Neutrophil (primary cell): Measurements from ENCODE around the gene CCBE1.

ENCODE experiments used
- H3K27ac ChIP-seq: fragments of 200-600 bp; sonication (generic); 2 replicates; pipeline ENCODE4 v1.5.1; 2016; ENCODE audit warnings: mild to moderate bottlenecking, moderate library complexity
- H3K27me3 ChIP-seq: fragments of 200-600 bp; sonication (generic); 2 replicates; pipeline ENCODE4 v1.6.0; 2016; ENCODE audit warnings: mild to moderate bottlenecking
- H3K36me3 ChIP-seq: fragments of 200-600 bp; sonication (generic); 2 replicates; pipeline ENCODE4 v1.5.1; 2017
- H3K4me1 ChIP-seq, 2 experiments: fragments of 200-600 bp in 1 of 2; sonication (generic) in 1 of 2; 1 replicate in 1 of 2; 2 replicates in 1 of 2; pipeline versions ENCODE4 v1.5.1 to v1.6.1; 2013 to 2016; ENCODE audit warnings: low read depth in 1 of 2, low read length in 1 of 2, mild to moderate bottlenecking in 1 of 2, moderate library complexity in 1 of 2; ENCODE audit not compliant: control insufficient read depth in 1 of 2, insufficient read depth in 1 of 2
- H3K4me3 ChIP-seq, 2 experiments: fragments of 200-600 bp in 1 of 2; sonication (generic) in 1 of 2; 1 replicate in 1 of 2; 2 replicates in 1 of 2; pipeline ENCODE4 v1.5.1; 2013 to 2016; ENCODE audit warnings: low read depth in 1 of 2, low read length in 1 of 2, mild to moderate bottlenecking in 1 of 2, moderate library complexity in 1 of 2
- H3K9me3 ChIP-seq: fragments of 200-600 bp; sonication (generic); 2 replicates; pipeline ENCODE4 v1.5.1; 2016
- TF ChIP-seq, protein P1 (sequence below): fragments of 200-600 bp; sonication (generic); IDR thresholded peaks from 2 replicates; pipeline ENCODE4 v1.5.1; 2016; ENCODE audit warnings: antibody characterized with exemption

CCBE1 gene

DNA sequence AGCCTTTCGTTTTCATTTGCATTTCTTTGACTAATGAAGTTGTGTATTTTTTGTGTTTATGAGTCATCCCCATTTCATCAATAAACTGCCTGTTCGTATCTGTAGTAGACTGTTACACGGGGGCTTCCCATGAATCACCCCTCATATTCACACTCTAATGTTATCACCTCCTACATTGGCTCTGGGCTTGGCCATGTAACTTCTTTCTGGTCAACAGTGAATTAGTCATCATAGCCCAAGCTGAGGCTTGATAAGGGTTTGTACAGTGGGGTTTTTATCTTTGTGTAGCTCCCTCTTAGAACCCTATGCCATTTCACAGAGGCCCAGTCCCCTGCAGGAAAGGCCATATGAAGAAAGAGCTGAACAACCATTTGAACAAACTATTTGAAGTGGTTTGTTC, 151.0 kb downstream of the CCBE1 start:
- no peaks in the 10 kb centered on the region for H3K4me1 ChIP-seq

DNA sequence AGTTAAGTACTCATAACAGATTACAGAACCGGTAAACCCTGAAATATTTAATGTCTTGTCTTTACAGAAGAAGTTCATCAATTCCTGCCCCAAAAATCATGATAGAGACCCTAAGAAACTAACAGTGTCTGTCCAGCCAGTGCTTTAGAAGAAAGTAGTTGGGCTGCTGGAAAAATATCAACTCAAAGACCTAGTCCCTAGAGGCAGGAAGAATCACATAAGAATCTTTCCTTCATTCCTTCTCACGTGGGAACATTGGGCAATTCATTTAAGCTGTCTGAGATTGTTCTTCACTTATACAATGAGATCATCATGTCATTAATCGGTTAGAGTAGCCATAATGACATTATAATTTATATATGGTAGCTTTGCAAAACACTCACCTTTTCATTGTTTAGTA, 156.4 kb downstream of the CCBE1 start:
- H3K4me3 ChIP-seq = no peak overlapping the region

More for the DNA sequence above, 151.0 kb downstream of the CCBE1 start:
- Histone ChIP-seq H3K9me3 (no peaks in the 10 kb centered on the region), H3K27ac (no peak overlapping the region), H3K36me3 (no peaks in the 10 kb centered on the region), H3K27me3 (no peaks in the 10 kb centered on the region), H3K4me3 (no peak overlapping the region)
- TF ChIP-seq, protein P1, sequence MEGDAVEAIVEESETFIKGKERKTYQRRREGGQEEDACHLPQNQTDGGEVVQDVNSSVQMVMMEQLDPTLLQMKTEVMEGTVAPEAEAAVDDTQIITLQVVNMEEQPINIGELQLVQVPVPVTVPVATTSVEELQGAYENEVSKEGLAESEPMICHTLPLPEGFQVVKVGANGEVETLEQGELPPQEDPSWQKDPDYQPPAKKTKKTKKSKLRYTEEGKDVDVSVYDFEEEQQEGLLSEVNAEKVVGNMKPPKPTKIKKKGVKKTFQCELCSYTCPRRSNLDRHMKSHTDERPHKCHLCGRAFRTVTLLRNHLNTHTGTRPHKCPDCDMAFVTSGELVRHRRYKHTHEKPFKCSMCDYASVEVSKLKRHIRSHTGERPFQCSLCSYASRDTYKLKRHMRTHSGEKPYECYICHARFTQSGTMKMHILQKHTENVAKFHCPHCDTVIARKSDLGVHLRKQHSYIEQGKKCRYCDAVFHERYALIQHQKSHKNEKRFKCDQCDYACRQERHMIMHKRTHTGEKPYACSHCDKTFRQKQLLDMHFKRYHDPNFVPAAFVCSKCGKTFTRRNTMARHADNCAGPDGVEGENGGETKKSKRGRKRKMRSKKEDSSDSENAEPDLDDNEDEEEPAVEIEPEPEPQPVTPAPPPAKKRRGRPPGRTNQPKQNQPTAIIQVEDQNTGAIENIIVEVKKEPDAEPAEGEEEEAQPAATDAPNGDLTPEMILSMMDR = no peak

DNA sequence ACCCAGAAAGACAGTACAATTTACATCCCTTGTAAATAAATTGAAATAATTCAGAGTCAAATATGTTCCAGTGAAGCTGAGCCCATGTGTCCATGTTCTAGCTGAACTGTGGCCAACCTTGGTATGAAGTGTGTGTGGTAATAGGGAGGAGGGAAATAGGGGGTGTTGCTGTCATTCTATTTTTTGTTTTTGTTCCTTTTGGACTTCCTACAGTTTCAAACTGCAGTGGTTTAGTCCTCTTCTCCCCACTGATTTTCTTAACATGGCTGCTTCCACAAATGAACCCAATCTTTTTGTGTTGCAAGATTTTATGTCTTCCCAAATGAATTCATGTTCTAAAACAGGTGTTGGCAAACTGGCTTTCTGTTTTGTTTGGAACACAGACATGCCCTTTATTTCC, 156.9 kb downstream of the CCBE1 start:
- no peaks in the 10 kb centered on the region for H3K36me3 ChIP-seq
- no peaks in the 10 kb centered on the region for H3K27me3 ChIP-seq
- TF ChIP-seq, protein P1 = no peak
- H3K27ac ChIP-seq = no peak overlapping the region
- H3K9me3 ChIP-seq = no peaks in the 10 kb centered on the region
- H3K4me1 ChIP-seq = no peaks in the 10 kb centered on the region
- H3K4me3 ChIP-seq = no peak overlapping the region

More for the DNA sequence above, 156.4 kb downstream of the CCBE1 start:
- Histone ChIP-seq H3K9me3 (no peaks in the 10 kb centered on the region), H3K36me3 (no peaks in the 10 kb centered on the region), H3K27me3 (no peaks in the 10 kb centered on the region), H3K4me1 (no peaks in the 10 kb centered on the region), H3K27ac (no peak overlapping the region)
- TF ChIP-seq, protein P1 = no peak

GRCh38 chr18:59539108-59539507, 158.1 kb downstream of the CCBE1 start:
- Histone ChIP-seq H3K27me3 (no peaks in the 10 kb centered on the region), H3K4me3 (no peak overlapping the region), H3K4me1 (no peaks in the 10 kb centered on the region), H3K9me3 (no peaks in the 10 kb centered on the region), H3K27ac (no peak overlapping the region), H3K36me3 (no peaks in the 10 kb centered on the region)
- TF ChIP-seq, protein P1 = no peak

- Histone ChIP-seq H3K27ac (no peak overlapping the region), H3K9me3 (no peaks in the 10 kb centered on the region), H3K36me3 (no peaks in the 10 kb centered on the region), H3K27me3 (no peaks in the 10 kb centered on the region), H3K4me1 (no peaks in the 10 kb centered on the region), H3K4me3 (no peak overlapping the region)
- TF ChIP-seq, protein P1 = no peak
Observed at GRCh38 chr18:59537579-59537978, 159.6 kb downstream of the CCBE1 start.

DNA sequence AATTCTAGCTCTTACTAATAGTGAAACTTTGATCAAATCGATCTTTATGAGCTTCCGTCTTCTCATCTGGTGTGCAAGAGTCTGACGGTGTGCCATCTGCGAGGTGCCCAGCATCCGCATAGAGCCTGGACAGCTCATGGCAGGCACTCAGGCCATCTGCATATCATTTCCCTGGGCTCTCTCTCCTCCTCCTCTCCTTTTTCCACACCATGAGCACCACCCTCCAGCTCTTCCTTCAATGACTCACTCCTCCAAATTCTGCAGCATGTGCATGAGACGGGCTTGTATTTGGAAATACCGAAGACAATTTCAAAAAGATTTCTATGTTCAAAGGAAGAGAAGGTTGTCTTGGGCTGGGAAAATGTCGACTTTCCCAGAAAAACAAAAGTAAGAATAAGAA, 161.1 kb downstream of the CCBE1 start:
- H3K4me3 ChIP-seq = no peak overlapping the region
- no peaks in the 10 kb centered on the region for H3K9me3 ChIP-seq
- TF ChIP-seq, protein P1 = no peak
- no peaks in the 10 kb centered on the region for H3K36me3 ChIP-seq
- no peaks in the 10 kb centered on the region for H3K27me3 ChIP-seq
- no peak overlapping the region for H3K27ac ChIP-seq
- H3K4me1 ChIP-seq = no peaks in the 10 kb centered on the region
